IPS-11a (cell line): ENCODE results near the gene LILRA2.
"Not testable (repeated sequence)": the region's sequence is repeated elsewhere in the genome, so short reads cannot be mapped to it uniquely, and the experiment has no call there.

ENCODE experiments used
- H3K4me3 ChIP-seq: one replicate; pipeline ENCODE4 v1.5.1; 2013; ENCODE audit warnings: low read depth, low read length, control low read depth

LILRA2 gene

DNA sequence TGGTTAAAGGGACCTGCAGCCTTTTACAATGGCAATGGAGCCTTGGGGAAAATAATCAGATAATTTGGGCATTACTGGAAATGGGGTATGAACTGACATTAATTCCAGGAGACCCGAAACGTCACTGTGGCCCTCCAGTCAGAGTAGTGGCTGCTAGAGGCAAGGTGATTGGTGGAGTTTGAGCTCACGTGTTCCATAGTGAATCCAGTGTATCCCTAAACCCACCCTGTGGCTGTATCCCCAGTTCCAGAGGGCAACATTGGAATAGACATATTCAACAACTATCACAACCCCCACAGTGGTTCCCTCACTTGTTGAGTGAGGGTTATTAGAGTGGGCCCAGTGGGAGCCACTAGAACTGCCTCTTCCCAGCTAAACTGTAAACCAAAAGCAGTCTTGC is 3.3 kb upstream of the LILRA2 start:
- no peak overlapping the region for H3K4me3 ChIP-seq

GRCh38 chr19:54571715-54572615 is 1.6 kb upstream of the LILRA2 start:
- H3K4me3 ChIP-seq: not testable (repeated sequence)

GRCh38 chr19:54572696-54573311 is 786 bp upstream of the LILRA2 start:
- no peak overlapping the region for H3K4me3 ChIP-seq

DNA sequence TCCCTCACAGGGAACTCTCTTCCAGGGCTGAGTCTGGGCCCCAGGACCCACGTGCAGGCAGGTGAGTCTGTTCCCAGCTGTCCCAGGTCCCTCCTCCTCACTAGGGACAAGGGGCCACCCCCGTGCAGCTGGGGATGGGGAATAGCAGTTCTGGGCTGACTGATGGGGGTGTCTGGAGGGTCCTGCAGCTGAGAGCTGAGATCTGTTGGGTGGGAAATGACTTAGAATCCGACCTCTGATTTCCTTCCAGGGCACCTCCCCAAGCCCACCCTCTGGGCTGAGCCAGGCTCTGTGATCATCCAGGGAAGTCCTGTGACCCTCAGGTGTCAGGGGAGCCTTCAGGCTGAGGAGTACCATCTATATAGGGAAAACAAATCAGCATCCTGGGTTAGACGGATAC is 461 bp downstream of the LILRA2 start:
- no peak overlapping the region for H3K4me3 ChIP-seq

GRCh38 chr19:54574527-54575056 is 1.0 kb downstream of the LILRA2 start:
- no peak overlapping the region for H3K4me3 ChIP-seq

DNA sequence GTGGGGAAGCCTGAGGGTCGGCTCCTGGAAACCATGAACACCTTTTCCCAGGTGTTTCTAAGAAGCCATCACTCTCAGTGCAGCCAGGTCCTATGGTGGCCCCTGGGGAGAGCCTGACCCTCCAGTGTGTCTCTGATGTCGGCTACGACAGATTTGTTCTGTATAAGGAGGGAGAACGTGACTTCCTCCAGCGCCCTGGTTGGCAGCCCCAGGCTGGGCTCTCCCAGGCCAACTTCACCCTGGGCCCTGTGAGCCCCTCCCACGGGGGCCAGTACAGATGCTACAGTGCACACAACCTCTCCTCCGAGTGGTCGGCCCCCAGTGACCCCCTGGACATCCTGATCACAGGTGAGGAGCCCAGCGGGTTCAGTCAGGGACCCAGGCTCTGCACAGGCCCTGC is 1.6 kb downstream of the LILRA2 start:
- not testable (repeated sequence) for H3K4me3 ChIP-seq

DNA sequence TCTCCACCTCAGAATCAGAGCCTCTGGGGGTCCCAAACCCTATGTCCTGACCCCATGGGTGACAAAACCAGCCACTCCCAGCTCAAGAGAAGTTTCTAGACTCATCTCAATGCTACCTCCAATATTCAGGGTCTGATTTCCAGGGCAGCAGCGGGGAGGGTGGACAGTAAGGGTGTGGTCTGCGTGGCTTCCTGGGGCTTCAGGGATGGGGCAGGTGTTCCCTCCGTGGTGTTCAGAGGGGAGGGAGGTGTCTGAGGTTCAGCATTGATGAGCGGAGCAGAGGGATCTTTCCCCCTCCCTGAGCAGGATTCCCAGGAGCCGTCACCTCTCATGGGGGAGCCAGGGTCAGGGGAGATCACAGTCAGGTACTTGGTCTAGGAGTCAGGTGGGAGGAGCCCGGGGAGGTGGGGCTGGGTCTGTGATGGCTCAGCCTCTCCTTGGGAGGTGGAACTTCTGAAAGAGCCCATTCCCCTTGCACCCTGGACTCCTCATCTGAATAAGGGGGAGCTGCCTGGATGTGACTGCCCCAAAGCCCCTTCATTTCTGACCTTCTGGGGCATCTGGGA is 2.9 kb downstream of the LILRA2 start:
- no peak overlapping the region for H3K4me3 ChIP-seq

- no peak overlapping the region for H3K4me3 ChIP-seq
Measured at GRCh38 chr19:54577334-54577733, 3.7 kb downstream of the LILRA2 start.

- not testable (repeated sequence) for H3K4me3 ChIP-seq
Measured at GRCh38 chr19:54578268-54578667, 4.7 kb downstream of the LILRA2 start.

GRCh38 chr19:54586397-54586796 is 12.8 kb downstream of the LILRA2 start:
- no peak overlapping the region for H3K4me3 ChIP-seq

- H3K4me3 ChIP-seq: no peak overlapping the region
Measured at GRCh38 chr19:54587026-54587425, 13.4 kb downstream of the LILRA2 start.

DNA sequence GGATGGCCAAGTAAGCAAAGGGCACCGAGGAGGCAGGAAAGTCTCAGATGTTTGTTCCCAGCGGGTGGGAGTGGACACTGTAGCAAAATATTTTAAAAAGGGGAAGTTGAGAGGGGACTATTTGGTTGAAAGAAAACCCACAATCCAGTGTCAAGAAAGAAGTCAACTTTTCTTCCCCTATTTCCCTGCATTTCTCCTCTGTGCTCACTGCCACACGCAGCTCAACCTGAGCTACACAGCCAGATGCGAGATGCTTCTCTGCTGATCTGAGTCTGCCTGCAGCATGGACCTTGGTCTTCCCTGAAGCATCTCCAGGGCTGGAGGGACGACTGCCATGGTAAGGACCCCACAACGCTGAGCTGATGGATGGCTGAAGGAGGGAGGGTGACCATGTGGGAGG is 19.9 kb downstream of the LILRA2 start, which contains the start of gene LILRA1:
Gene LILRA1, plus strand, starts transcription at position 188 of the 400 bp plus-strand sequence. CDS start 613 bp downstream, outside the sequence.
- not testable (repeated sequence) for H3K4me3 ChIP-seq

GRCh38 chr19:54593931-54594626 is 20.5 kb downstream of the LILRA2 start:
- H3K4me3 ChIP-seq: not testable (repeated sequence)

DNA sequence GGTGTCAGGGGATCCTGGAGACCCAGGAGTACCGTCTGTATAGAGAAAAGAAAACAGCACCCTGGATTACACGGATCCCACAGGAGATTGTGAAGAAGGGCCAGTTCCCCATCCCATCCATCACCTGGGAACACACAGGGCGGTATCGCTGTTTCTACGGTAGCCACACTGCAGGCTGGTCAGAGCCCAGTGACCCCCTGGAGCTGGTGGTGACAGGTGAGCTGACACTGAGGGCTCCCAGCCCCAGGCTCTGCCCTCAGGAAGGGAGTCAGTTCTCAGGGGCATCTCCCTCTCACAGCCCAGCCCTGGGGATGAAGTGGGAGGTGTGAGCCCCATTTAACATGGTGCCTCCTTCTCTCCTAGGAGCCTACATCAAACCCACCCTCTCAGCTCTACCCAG is 21.1 kb downstream of the LILRA2 start:
- H3K4me3 ChIP-seq: no peak overlapping the region

- H3K4me3 ChIP-seq: not testable (repeated sequence)
Measured at GRCh38 chr19:54595680-54596436, 22.3 kb downstream of the LILRA2 start.

GRCh38 chr19:54600212-54600611 is 26.6 kb downstream of the LILRA2 start:
- no peak overlapping the region for H3K4me3 ChIP-seq

- H3K4me3 ChIP-seq: no peak overlapping the region
Measured at GRCh38 chr19:54606230-54606629, 32.6 kb downstream of the LILRA2 start.

GRCh38 chr19:54606891-54607784 is 33.5 kb downstream of the LILRA2 start:
- H3K4me3 ChIP-seq: no peak overlapping the region

DNA sequence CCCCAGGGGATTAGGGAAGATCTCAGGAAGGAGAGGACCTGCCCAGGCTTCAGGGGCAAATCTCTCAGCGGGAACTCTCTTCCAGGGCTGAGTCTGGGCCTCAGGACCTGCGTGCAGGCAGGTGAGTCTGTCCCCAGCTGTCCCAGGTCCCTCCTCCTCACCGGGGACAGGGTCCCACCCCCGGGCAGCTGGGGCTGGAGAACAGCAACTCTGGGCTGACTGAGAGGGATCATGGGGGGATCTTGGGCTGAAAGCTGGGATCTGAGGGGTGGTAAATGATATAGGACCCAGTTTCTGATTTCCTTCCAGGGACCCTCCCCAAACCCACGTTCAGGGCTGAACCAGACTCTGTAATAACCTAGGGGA is 34.2 kb downstream of the LILRA2 start:
- no peak overlapping the region for H3K4me3 ChIP-seq
